Activated CD8-positive, alpha-beta memory T cell treated with anti-CD3 and anti-CD28 coated beads, Interleukin-2, amount 50 U/mL, for 1 hour (primary cell): ENCODE data around the gene ELFN2.
"Not testable (repeated sequence)": the region's sequence is repeated elsewhere in the genome, so short reads cannot be mapped to it uniquely, and the experiment has no call there.

Experiments used
- DNase-seq: peaks from one replicate; pipeline ENCODE4 v3.0.0-alpha.2; 2020; ENCODE audit errors: extremely low read depth

ELFN2 gene

DNA sequence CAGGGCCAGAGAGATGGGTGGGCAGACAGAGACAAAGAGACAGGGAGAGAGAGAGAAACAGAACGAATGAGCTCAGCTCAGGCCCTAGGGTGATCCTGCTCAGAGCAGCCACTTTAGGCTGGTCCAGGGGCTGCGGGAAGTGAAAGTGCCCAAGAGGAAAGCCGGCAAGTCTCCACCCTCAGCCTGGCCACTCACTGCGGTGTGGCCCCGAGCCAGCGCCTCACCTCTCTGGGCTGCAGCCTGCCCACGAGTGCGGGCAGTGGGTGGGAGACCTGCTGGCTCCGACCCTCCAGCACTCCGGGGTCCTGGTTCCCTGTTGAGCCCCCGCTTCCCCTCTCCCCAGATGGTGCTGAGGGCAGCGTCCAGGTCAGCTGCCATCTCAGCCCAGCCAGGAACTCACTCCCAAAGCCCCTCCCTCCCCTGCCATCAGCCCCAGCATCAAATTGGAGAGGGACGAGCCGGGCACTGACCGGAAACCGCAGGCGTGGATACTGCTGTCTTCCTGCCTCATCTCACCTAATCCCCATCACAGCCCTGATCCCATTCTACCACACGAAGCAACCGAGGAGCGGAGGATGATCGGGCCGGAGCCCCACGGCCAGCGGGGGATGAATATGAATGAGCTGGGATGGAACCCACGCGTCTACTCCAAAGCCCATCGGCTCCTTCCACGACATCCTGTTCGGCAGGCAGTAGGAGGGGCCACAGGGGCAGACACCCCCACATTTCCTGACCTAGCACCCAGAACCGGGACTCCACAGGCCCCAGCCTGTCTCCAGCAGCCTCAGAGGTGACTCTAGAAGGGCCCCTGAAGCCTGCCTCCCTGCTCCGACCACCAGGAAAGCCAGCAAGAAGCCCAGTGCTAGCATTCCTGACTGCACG, 16.9 kb downstream of the ELFN2 start:
- DNase-seq = no peak

DNA sequence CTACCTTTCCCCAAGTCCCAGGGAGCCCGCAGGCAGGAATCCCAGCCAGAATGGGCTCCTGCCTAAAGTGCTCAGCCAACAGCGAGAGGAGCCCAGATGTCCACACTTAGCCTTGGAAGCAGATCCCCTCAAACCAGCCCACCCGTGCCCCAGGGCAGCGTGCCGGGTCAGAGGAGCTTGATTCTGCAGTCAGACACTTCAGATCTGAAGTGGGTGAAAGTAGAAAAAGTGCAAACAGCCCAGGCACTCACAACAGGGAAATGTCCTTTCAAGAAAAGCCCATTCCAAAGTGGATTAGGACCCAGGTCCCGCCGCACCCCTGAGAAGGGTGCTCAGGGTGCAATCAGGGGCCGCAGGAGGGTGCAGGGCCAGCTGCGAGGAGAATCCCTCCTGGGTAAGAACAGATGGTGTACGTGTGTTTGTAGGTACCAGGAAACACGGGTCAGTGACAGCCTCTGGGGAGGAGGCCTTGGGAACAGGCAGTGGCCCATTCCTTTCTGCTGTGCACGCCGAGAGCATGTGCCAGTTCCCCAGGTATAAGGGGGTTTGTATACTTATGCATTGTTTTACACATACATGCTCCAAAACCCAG, 17.7 kb downstream of the ELFN2 start:
- DNase-seq = no peak

DNA sequence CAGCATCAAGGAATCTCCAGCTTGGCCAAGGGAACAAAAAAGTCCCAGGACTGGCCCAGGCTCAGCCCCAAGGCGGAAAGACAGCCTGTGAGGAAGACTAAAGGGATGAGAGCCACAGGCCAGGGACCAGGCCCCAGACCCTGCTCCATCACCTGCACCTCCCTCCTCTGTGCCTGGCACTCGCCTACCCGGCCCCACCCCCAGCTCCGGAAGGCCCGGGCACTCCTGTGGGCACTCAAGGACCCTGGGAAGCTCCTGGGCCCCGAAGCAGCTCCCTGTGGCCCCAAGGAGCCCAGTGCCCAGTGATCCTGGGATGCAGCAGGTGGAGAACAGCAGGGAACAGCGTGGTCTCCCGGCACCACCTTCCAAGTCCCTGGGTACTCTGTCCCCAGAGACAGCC, 18.2 kb downstream of the ELFN2 start:
- no peak for DNase-seq

DNA sequence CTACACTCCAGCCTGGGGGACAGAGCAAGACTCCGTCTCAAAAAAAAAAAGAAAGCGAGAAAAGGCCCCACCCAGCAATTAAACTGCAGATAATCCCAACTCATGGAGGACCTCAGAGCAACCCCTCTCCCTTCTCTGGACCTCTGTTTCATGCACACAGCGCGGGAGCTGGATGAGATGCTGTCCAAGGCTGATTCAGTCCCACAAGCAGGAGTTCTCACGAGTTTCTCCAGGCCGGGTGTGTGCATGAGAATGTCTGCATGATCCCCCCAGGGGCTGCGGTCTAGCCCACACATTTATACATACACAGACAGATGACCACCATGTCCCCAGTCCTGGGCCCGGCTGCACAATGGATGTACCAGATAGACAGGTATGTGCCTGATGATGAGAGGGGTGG, 19.4 kb downstream of the ELFN2 start:
- DNase-seq = no peak

DNA sequence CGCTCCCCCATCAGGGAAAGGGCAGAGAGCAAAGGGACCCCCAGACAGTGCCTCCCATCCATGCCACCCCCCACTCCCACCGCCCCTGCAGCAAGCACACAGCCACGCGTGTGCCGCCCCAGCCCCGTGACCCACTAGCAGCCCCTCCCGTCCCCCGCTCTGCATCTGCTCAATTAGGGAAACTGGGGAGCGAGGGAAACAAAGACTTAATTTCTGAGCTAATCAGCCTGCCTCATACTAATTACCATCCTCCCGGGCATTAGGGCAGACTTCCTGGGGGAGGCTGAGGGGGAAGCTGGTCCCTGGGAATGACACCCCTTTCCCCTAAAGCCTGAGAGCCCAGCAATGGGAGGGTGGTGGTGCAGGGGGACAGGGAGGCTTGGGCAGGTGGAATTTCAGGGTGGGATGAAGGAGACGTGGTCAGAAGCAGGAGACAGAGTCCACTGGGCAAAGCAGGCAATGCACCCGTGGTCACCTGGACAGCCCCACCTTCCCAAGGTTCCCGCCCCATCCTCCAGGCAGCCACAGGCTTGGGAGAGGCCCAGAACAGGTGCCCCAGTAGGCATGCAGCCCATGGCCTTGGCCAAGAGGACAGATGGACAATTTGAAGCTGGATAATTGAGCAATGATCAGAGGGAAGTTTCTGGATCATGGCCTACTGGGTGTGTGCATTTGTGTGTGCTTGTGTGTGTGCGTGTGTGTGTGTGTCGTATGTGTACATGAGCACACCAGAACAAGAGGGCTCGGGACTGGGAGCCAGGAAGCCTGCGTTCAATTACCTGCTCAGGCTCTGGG, 20.6 kb downstream of the ELFN2 start:
- DNase-seq = no peak

DNA sequence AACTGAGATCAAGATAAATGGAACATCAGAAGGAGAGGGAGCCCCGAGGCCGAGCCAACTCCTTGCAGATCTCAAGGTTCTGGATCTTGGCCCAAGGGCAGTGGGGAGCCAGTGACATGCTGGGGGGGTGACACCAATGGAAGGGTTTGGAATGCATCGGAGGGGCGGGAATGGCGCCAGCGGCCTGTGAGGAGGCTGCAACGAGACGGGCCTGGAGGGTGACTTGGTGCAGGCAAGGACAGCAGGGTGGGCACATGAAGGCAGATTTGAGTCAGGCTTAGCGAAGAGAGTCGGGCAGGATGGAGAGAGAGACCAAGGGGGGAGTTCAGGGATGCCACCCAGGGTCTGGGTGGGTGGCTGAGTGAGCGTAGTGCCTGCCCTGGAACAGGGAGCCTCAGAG, 23.2 kb downstream of the ELFN2 start:
- no peak for DNase-seq

DNA sequence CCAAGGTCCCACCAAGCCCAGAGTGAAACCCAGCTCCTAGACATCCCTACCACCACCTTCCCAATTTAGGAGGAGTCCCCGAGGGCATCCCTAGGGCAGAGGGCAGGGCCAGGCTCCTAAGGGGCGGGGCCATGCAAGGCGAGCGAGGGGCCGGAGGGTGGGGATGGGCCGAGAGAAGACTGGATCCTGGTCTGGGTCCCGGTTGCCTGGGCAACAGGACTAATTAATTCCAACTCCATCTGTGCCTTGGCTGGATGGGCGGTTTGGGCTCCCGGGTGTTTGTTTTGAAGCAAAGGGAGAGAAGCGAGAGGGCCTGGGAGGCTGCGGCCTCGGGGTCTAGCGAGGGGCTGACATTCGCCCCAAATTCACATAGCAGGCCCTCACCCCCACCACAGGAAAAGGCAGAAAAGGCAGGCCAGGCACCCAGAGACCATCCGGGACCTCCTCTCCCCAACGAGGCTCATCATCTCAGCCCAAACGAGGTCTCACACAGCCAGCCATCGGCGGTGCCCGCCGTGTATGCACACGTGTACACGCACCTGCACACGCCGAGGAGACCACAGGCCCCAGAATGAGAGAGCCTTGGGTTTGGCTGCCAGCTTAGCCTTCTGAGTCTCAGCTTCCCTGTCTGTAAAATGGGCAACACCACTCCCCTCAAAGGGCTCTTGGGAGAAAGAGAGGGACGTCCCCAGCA, 23.9 kb downstream of the ELFN2 start:
- DNase-seq = no peak

DNA sequence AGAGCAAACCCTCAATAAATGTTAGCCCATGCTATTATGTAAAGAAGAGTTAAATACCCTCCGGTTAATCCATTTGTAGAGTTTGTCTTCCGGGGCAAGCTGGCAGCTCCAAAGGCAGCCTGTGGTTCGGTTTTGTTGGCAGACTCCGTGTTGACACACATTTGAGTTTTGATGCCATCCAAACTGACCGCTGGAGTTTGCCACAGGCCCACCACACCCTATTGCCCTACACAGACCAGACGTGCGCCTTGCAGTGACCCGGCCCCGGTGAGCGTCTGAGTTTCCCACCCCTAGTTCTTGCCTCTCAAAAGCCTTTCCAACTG, 25.1 kb downstream of the ELFN2 start:
- no peak for DNase-seq

DNA sequence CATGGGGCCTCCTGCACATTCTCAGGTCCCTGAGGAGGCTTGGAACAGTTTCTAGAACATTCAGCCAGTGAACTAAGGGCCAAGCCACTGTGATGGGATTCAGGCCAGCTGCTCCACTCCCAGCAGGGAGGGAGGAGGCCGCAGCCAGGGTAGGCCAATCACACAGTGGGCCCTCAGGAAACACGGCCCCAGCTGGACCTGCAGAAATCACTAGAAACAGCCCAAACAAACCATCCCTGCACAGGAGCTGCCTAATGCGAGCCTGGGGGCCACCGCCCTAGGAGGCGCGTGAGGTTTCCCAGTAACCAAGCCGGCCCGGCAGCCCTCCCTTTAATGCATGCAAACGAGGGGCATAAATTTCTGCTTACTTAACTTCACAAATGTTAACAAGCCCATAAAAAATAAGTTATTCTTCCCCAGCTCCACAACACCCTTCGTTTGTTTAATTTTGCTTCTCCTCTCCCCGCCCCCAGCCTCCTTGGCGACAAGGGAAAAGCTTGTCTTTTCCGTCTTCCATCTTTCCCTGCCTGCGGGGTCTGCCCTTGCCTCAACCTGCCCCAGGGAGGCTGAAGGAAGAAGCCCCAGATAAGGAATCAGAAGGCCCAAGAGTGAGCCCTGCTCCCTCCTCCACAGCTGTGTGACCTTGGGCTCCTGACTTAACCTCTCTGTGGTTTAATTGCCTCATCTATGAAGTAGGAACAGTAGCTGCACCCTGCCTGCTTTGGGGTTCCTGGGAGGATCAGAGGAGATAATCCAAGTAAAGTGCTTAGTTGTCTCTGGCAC, 25.7 kb downstream of the ELFN2 start:
- no peak for DNase-seq

DNA sequence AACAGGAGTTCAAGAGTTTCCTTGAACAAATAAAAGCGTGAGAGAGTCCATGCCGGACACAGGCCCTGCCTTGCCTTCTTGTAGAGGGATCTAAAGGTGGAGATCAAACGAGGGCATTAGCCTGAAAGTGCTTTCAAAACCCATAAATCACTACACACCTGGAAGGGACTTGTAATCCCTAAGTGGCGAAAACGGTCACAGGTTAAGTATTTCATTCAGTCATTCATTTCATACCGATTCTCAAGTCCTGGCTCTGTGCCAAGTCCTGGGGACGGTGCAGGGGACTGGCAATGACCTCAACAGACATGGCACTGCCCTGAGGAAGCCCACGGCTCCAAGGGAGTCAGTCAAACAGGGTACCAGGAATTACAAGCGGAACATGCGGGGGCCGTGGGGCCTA, 26.6 kb downstream of the ELFN2 start:
- DNase-seq = no peak

DNA sequence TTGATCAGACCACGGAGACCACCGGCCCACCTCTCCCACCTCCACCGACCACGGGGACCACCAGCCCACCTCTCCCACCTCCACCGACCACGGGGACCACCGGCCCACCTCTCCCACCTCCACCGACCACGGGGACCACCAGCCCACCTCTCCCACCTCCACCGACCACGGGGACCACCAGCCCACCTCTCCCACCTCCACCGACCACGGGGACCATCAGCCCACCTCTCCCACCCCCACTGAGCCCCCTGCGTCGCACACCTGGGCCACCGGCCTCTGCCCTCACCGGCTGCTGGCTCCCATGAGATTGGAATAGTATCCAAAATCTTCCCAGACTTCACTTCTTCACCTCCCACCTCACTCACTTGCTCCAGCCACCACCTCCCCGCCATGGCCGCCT, 27.8 kb downstream of the ELFN2 start:
- DNase-seq = not testable (repeated sequence)

DNA sequence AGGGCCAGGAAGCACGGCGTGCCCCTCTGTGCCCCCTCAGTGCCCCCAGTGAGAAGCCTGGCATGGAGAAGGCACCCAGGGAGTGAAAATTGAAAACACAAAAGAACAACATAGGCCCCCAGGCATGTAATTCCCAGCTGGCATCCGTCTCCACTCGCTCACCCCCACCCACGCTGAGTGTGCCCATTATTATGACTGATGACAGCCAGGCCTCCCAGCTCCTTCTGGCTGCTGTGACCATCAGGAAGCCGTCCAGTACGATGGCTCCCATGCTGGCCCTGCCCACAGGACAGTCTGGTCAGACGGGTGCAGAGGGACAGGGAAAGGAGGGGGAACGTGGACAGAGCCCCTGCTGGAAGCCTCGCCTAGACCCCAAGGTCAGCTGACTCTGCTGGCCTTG, 30.1 kb downstream of the ELFN2 start:
- no peak for DNase-seq

DNA sequence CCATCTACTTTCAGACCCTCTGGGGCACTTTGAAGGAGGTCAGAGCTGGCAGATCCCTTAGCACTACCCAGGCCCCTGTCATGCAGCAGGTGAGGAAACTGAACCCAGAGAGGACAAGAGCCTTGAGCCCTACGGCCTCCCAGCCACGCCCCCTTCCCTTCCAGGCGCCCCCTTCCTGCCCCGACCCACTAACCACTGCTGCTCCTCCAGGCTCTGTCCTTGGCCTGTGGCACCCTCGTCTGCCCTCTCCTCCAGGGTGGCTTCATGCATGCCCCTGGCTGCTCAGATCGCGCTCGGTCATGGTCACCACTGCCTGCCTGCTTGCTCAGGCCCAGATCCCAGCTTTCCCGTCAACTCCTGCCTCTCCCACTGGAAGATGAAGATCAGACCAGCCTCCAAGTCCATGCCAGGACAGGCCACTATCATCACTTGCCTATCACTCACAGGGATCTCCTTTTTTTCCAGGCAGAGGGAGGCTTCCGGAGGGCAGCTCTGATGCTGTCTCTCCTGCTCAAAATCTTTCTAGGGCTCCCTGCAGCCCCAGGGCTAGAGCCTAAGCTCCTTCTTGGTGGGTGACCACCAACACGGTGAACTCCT, 30.7 kb downstream of the ELFN2 start:
- no peak for DNase-seq

DNA sequence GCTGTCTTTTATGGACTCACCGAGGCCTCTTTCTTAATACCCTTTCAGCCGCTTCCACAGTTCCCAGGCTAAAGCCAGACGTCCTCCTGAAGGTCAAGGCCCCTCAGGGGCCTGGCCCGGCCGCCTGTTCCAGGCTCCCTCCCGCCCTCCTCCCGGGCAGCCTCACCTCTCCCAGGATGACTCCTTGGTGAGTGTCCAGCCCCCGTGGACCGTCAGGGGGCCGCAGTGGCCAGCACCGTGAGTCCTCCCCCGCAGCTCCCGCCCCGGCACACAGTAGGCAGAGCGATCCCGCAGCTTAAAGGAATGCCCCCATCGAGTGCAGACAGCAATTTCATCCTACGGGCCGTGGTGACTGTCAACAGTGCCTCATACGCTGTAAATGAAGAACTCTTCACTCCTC, 32.9 kb downstream of the ELFN2 start:
- no peak for DNase-seq

DNA sequence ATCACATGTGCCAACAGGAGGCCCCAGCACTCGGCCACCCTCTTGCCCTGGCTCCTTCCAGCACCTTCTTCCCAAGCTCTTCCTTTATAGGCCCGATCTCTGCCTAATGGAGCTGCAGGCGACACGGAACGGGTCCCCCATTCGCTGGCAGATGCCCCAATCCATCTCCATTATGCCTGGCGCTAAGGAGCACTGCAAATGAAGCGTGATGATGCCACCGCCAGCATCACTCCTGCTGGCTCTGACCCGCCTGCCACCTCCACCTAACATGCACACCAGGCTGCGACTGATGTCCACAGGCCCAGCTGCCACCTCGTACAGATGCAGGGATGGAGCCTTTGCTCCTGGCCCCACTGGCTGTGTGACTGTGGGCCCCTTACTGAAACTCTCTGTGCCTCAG, 33.5 kb downstream of the ELFN2 start:
- DNase-seq = no peak

DNA sequence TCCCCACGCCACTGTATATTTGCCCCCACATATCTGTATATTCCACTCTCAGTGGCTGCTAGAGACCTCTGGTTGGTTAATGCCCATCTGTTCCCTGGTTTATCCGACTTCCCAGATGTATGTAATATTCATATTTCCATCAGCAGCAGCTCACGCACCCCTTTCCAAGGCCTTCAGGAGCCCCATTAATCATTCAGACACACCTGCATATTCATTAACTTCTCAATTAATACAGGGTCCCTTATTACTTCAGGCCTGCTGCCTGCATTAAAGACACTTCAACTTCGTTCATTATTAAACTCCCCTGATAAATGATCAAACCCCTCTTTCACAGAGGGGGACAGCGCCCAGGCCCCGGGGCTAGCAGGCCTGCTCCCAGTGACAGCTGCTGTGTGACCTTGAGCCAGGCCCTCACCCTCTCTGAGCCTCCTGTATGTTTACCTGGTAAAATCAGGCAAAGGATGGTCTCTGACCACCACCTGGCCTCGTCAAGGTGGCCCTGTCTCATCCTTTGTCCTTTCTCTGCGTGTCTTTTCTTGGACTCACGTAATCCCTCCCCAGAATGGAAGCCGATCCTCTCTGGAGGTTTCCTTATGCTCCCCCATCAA, 34.5 kb downstream of the ELFN2 start:
- DNase-seq = no peak

DNA sequence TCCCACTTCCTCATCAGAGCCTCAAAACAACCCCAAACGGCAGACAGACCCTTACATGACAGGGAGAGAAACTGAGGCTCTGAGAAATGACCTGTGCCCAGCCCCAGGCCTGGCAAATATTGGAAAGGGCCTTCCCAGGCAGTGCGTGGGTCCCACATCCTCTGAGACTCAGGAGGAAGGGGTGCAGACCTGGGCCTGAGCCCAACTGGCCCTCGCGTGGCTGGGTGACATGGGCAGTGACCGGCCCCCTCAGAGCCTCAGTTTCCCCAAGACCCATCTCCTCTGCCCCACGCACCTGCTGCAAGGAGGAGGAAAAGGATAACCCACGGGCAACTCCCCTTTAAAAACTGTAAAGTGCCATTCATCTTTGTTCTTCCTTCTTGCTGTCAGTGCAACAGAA, 35.6 kb downstream of the ELFN2 start:
- DNase-seq = no peak

DNA sequence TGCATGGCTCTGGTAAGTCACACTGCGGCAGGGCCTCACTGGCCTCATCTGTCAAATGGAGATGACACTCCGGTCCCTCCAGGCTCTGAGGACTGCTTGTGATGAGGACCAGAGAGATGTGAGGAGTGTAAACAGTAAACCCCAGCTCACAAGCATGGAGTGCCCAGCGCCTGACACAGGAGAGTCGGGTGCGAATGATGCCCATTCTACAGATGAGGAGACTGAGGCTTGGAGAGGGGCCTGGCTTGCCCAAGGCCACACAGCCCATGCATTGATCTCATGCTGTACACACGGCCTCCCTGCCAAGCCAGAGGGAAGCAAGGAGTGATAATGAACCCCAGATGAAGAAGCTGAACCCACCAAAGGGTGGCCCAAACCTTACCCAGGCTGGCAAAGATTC, 37.2 kb downstream of the ELFN2 start:
- DNase-seq = no peak

DNA sequence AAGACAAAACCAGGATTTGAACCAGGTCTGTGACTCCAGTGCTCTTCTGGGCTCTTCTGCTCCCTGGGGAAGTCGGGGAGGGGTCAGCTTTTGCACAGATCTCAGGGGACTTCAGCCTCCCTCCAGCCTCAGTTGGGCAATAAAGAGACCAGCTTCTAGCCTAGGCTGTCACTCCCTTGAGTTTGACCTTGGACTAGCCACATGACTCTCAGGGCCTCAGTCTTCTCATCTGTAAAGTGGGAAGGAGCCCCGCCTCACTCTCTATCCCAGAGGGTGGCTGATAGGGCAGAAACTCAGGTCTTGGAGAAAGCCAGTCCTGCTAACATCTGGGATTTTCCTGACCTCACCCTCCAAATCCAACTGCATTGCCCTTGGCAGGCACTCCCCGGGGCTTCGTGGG, 38.7 kb downstream of the ELFN2 start:
- no peak for DNase-seq

DNA sequence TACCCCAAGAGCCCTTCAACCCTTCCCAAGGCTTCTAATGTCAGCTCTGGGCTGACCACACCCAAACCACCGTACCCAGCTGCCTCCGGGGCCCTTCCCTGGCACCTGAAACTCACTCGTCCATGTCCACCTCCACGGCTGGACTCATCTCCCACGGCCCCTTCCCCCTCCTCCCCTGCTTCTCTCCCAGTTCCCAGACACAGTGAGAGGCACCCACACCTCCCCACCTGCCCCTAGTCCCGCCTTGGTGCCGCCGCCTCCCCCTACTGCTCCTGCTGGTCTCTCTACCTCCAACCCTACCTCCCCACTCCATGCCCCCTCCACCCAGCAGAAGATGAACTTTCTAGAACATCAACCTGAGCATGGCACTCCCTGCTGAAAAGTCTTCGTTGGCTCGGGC, 39.5 kb downstream of the ELFN2 start:
- no peak for DNase-seq

DNA sequence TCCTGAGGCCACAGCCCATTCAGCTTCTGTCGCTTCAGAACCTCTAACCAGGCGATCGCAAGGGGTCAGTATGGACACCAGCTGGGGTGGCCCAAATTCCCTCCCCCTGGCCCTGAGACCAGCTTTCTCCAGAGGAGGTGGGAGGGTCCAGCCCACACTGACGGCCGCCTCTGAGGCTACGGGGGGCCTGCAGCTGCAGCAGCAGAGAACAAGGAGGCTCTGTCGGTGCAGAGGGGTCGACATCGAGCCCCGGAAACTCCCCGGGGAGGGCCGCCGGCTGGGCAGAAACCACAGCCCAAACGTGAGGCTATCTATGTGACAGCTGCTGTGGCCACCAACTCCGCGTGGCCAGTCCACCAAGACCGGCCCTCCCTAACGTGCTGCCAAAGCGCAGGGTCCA, 40.8 kb downstream of the ELFN2 start:
- no peak for DNase-seq
